Activated naive CD8-positive, alpha-beta T cell treated with anti-CD3 and anti-CD28 coated beads, Interleukin-2, amount 50 U/mL, for 24 hours (primary cell): ENCODE data around the gene PPP4R2.

Experiments used
- ATAC-seq: fragments of 150-1000 bp; cut with Tn5 transposase; one replicate; pipeline ENCODE4 v1.10.0; 2021
- DNase-seq: peaks from one replicate; pipeline ENCODE4 v3.0.0; 2021
- H3K27ac Mint-ChIP-seq: one replicate; pipeline ENCODE4 v1.8.0; 2021; ENCODE audit warnings: mild to moderate bottlenecking, mixed read lengths
- H3K27me3 Mint-ChIP-seq: one replicate; pipeline ENCODE4 v1.8.0; 2021; ENCODE audit warnings: mixed read lengths
- H3K36me3 Mint-ChIP-seq: one replicate; pipeline ENCODE4 v1.8.0; 2021; ENCODE audit warnings: low read depth, mixed read lengths
- H3K4me1 Mint-ChIP-seq: one replicate; pipeline ENCODE4 v1.8.0; 2021; ENCODE audit warnings: mixed read lengths
- H3K4me3 Mint-ChIP-seq: one replicate; pipeline ENCODE4 v1.8.0; 2021; ENCODE audit warnings: mild to moderate bottlenecking, moderate library complexity, mixed read lengths
- H3K9me3 Mint-ChIP-seq: one replicate; pipeline ENCODE4 v1.8.0; 2021; ENCODE audit warnings: mixed read lengths

Gene PPP4R2

DNA sequence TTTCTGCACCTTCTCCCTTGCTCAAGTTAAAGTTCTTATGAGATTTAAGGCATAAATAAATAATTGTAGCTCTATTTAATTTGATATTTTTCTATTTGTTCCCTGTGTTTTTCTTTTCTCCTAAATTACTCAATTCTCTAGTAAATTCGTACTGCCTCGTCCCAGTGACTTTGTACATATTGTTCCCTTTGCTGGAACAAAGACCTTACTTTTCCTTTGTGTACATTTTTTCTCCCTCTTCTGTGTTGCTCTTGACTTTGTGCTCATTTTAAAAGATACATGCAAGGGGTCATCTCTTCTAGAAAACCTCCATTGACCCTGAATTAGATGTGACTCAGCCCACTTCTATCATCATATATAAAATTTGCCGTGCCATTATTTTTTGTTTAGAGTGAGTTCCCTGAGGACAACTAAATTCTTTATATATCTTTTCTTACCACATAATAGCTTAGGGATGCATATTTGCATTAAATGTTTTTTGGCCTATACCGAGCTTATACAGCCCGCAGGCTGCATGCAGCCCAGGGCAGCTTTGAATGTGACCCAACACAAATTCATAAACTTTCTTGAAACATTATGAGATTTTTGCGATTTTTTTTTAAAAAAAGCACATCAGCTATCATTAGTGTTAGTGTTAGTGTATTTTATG is 29.6 kb downstream of the PPP4R2 start:
- Mint-ChIP-seq H3K9me3 (peaks cover 3% of the 10 kb centered on the region), H3K4me3 (no peak overlapping the region), H3K27ac (no peak overlapping the region), H3K4me1 (peaks cover 84% of the 10 kb centered on the region), H3K36me3 (peaks cover 38% of the 10 kb centered on the region), H3K27me3 (no peaks in the 10 kb centered on the region)
- DNase-seq (no peak), ATAC-seq (no peak)

DNA sequence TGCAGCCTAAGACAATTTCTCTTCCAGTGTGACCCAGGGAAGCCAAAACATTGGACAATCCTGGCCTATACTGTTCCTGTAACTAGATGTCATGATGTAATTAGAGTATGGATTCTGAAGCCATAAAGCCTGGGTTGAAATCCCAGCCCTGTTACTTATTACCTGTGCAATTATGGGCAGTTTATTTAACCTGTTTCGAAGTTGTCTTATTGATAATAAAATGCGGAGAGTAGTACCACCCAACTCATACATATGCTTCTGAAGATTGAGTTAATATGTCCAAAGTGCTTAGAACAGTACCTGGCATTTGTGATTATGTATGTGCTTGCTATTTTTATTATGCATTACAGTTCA is 30.1 kb downstream of the PPP4R2 start:
- Mint-ChIP-seq H3K4me1 (peaks cover 82% of the 10 kb centered on the region), H3K27me3 (no peaks in the 10 kb centered on the region), H3K36me3 (peaks cover 38% of the 10 kb centered on the region), H3K27ac (no peak overlapping the region), H3K4me3 (no peak overlapping the region), H3K9me3 (peaks cover 3% of the 10 kb centered on the region)
- no peak for DNase-seq
- ATAC-seq: no peak

DNA sequence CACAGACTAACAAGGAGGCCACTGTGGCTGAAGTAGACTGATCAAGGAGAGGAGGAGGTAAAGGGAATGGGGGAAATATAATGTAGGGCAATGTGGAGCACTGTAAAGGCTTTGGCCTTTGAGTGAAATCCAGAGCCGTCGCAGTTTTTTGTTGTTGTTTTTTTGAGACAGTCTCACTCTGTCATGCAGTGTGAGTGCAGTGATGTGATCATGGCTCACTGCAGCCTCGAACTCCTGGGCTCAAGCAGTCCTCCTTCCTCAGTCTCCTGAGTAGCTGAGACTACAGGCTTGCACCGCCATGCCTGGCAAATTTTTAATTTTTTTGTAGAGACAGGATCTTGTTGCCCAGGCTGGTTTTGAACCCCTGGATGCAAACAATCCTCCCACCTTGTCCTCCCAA is 32.2 kb downstream of the PPP4R2 start:
- Mint-ChIP-seq H3K27ac (peak overlapping the region; percentile 81), H3K36me3 (peaks cover 41% of the 10 kb centered on the region), H3K4me3 (no peak overlapping the region), H3K27me3 (no peaks in the 10 kb centered on the region), H3K4me1 (peaks cover 86% of the 10 kb centered on the region), H3K9me3 (peaks cover 3% of the 10 kb centered on the region)
- DNase-seq (no peak), ATAC-seq (peak; percentile 2)

DNA sequence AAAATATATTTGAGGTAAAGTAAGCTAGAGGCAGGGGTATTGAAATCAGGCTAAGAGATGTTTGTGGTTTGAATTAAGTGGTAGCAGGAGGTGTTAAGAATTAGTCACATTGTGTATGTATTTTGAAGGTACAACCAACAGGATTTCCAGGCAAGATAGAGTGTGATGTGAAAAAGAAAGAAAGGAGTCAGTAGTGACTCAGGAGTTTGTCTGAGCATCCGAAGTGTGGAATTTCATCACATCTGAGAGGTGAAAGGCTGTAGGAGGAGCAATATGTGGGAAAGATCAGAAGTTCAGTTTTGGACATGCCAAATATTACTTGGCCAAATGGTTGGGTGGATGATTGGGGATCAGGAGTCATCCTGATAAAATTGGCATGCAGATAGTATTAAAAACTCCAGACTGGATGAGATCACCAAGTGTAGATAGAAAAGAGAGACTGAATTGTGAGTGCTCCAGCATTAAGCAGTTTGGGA is 32.7 kb downstream of the PPP4R2 start:
- H3K4me1 Mint-ChIP-seq: peaks cover 88% of the 10 kb centered on the region
- peak overlapping the region; percentile 15 for H3K4me3 Mint-ChIP-seq
- peak overlapping the region; percentile 81 for H3K27ac Mint-ChIP-seq

DNA sequence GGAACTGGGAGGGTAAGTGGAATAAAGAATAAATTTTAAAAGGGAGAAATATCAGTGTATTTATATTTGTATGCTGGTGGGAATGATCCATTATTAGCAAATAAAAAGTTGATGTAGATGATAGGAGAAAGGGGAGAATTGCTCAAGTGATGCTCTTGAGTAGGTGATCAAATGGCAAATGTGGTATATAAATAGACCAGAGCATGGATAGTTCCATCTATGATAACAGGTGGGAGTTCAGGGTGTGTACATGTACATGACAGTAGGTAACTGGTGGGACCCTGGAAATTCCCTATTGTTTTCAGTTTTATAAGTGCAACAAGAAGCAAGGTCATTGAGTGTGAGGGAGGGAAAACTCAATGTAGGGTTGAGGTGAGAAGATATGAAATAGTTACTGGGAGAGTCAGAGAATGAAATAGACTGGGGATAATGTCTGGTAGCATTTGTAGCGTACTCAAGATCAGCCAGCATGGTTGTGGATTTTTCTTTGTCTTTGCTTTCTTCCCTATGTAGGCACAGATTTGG is 33.5 kb downstream of the PPP4R2 start:
- H3K27ac Mint-ChIP-seq: peak overlapping the region; percentile 81

More for the DNA sequence above, 32.7 kb downstream of the PPP4R2 start:
- Mint-ChIP-seq H3K36me3 (peaks cover 45% of the 10 kb centered on the region), H3K9me3 (peaks cover 3% of the 10 kb centered on the region), H3K27me3 (no peaks in the 10 kb centered on the region)
- no peak for DNase-seq
- ATAC-seq: peak; percentile 97

DNA sequence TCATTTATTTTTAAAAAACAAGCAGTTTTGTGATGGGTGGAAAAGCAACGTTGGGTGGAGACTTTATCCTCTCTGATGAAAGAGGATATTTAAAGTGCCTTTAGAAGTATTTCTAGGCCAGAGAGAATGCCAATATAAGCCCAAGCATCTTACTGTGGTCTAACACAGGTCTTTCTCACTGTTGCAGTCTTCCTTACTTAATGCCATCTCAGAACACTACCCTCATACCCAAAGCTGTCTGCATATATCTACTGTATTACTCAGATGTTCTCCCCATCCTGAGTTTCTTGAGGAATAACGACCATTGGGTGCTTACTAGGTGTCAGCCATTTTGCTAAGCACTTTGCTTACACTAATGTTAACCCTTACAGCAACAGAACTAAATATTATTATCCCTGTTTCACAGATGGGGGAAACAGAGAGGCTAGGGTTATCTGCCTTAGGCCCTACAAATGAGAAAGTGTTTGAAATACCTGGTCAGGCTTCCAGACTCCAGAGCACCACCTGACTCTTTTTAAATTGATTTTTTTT is 35.0 kb downstream of the PPP4R2 start:
- no peak for ATAC-seq

More for the DNA sequence above, 33.5 kb downstream of the PPP4R2 start:
- peak overlapping the region; percentile 10 for H3K4me3 Mint-ChIP-seq
- ATAC-seq (no peak), DNase-seq (no peak)
- peaks cover 48% of the 10 kb centered on the region for H3K36me3 Mint-ChIP-seq
- H3K27me3 Mint-ChIP-seq: no peaks in the 10 kb centered on the region
- peaks cover 90% of the 10 kb centered on the region for H3K4me1 Mint-ChIP-seq
- H3K9me3 Mint-ChIP-seq: peaks cover 3% of the 10 kb centered on the region

DNA sequence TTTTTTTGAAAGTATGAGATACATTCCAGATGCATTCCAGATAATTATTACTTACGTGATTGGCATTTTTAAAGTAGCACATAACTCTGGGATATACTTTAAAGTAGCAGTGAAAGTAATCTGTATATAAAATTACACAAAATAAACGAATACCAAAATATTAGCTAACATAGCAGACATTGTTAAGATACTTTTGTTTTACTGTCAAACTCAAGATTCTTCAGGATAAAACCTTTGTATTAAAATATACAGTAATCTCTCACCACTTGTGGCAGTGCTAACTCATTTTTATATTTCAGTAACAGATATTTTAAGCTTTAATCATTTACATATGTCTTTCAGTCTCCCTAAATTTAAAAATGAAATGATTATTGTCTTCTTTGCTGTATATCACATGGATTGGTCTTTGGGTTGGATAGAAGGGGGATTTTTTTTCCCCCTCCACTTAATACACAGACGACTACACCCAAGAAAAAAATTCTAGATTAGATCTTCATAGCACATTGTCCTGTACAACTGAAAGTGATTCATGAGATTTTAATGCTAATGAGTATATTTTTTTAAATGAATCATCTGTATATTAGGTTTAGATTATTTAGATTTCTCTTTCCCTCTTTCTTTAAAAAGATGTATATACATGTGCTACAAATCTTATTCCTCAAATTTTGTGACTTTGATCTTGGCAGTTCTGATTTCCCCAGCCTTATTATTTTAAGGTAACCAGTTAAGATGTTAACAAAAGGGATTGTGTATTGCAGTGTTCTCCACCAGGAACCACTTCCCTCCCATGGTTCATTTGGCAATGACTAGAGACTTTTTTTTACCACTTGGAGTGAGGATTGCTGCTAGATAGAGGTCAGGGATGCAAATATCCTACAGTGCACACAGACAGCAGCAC is 40.3 kb downstream of the PPP4R2 start:
- no peaks in the 10 kb centered on the region for H3K27me3 Mint-ChIP-seq
- H3K4me1 Mint-ChIP-seq: peaks cover 95% of the 10 kb centered on the region
- no peak for DNase-seq
- H3K27ac Mint-ChIP-seq: no peak overlapping the region
- no peaks in the 10 kb centered on the region for H3K9me3 Mint-ChIP-seq
- H3K4me3 Mint-ChIP-seq: no peak overlapping the region
- peaks cover 43% of the 10 kb centered on the region for H3K36me3 Mint-ChIP-seq
- peak; percentile 29 for ATAC-seq

More for the DNA sequence above, 35.0 kb downstream of the PPP4R2 start:
- peaks cover 48% of the 10 kb centered on the region for H3K36me3 Mint-ChIP-seq
- no peak for DNase-seq
- H3K4me1 Mint-ChIP-seq: peaks cover 91% of the 10 kb centered on the region
- peaks cover 3% of the 10 kb centered on the region for H3K9me3 Mint-ChIP-seq
- H3K27ac Mint-ChIP-seq: no peak overlapping the region
- H3K4me3 Mint-ChIP-seq: no peak overlapping the region
- H3K27me3 Mint-ChIP-seq: no peaks in the 10 kb centered on the region

DNA sequence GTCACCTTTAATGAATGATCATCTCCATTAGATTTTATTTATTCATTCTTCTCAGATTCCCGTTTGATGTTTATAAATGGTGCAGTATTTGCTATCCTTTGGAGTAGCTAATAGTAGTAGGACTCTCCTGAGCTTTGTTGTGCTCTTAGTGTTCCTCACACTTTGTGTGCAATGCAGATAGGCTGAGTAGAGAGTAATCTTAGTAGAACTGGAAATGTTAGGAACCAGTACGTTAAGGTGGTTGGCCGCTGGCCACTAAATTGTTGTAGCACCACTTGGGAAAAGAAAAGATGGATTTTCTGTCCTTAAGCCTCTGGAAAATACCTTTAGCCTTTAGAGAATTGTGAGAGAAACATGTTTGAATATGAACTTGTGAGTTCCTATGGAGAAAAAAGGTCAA is 44.9 kb downstream of the PPP4R2 start:
- peaks cover 88% of the 10 kb centered on the region for H3K4me1 Mint-ChIP-seq
- DNase-seq (no peak), ATAC-seq (no peak)
- H3K27me3 Mint-ChIP-seq: no peaks in the 10 kb centered on the region
- no peak overlapping the region for H3K4me3 Mint-ChIP-seq
- H3K9me3 Mint-ChIP-seq: no peaks in the 10 kb centered on the region
- peak overlapping the region; percentile 13 for H3K27ac Mint-ChIP-seq
- peaks cover 30% of the 10 kb centered on the region for H3K36me3 Mint-ChIP-seq

DNA sequence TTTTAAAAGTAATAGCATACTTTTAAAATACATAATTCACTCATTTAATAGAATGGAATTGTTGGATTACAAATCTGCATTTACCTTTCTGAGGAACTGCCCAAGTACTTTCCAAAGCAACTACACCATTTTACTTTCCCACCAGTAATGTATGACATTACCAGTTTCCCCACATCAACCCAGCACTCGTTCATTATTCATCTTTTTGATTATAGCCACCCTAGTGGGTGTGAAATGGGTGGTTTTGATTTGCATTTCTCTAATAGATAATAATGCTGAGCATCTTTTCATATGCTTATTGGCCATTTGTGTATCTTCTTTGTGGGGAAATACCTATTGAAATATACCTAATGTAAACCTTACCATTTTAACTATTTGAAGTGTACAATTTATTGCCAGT is 46.8 kb downstream of the PPP4R2 start:
- Mint-ChIP-seq H3K4me3 (no peak overlapping the region), H3K27ac (peak overlapping the region; percentile 64), H3K27me3 (no peaks in the 10 kb centered on the region), H3K36me3 (peaks cover 24% of the 10 kb centered on the region), H3K9me3 (no peaks in the 10 kb centered on the region), H3K4me1 (peaks cover 71% of the 10 kb centered on the region)
- no peak for ATAC-seq
- DNase-seq: no peak

DNA sequence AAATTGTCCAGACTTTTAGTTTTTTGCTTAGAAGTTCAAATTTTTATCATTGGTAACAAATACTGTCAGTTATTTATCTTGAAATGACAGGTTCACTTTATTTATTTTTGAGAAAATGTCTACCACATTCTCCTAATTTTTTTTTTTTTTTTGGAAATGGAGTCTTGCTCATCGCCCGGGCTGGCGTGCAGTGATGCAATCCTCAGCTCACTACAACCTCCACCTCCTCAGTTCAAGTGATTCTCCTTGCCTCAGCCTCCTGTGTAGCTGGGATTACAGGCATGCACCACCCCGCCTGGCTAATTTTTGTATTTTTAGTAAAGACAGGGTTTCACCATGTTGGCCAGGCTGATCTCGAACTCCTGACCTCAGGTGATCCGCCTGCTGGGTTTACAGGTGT is 48.8 kb downstream of the PPP4R2 start:
- Mint-ChIP-seq H3K4me1 (peaks cover 58% of the 10 kb centered on the region), H3K36me3 (peaks cover 24% of the 10 kb centered on the region), H3K27me3 (no peaks in the 10 kb centered on the region), H3K9me3 (no peaks in the 10 kb centered on the region), H3K27ac (no peak overlapping the region), H3K4me3 (no peak overlapping the region)
- DNase-seq: no peak
- ATAC-seq: no peak

DNA sequence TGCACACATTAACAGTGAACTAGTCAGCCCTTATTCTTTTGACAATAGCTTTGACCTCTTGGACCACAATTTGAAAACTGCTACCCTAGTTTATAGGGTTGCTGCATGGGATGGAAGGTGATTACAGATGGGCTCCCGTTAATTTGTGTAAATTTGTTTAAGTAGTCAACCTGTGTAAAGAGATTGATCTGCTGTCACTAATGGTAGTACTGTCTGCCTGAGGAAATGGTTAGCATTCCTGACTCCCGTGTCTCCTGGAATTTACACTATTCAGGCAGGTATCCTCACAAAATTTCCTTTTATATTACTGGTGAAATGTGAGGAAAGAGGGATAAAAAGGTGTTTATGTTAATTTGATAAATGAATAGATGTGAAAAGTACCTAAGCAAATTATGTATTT is 49.6 kb downstream of the PPP4R2 start:
- no peak for DNase-seq
- ATAC-seq: no peak
- Mint-ChIP-seq H3K27ac (no peak overlapping the region), H3K4me1 (peaks cover 49% of the 10 kb centered on the region), H3K27me3 (no peaks in the 10 kb centered on the region), H3K36me3 (peaks cover 28% of the 10 kb centered on the region), H3K4me3 (no peak overlapping the region), H3K9me3 (no peaks in the 10 kb centered on the region)

DNA sequence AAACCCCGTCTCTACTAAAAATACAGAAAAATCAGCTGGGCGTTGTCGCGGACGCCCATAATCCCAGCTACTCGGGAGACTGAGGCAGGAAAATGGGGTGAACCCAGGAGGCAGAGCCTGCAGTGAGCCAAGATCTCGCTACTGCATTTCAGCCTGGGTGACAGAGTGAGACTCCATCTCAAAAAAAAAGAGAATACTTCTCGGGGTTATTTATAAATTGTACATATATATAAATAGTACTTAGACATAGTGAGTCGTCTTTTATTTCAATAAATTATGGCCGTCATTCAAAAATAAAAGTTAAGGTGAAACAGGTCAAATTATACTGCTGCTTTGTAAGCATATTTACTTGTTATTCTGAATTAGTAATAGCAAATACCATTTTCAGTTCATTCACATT is 52.7 kb downstream of the PPP4R2 start:
- Mint-ChIP-seq H3K4me1 (peaks cover 23% of the 10 kb centered on the region), H3K36me3 (peaks cover 24% of the 10 kb centered on the region), H3K4me3 (no peak overlapping the region), H3K27ac (no peak overlapping the region), H3K27me3 (no peaks in the 10 kb centered on the region), H3K9me3 (no peaks in the 10 kb centered on the region)
- no peak for ATAC-seq
- no peak for DNase-seq

DNA sequence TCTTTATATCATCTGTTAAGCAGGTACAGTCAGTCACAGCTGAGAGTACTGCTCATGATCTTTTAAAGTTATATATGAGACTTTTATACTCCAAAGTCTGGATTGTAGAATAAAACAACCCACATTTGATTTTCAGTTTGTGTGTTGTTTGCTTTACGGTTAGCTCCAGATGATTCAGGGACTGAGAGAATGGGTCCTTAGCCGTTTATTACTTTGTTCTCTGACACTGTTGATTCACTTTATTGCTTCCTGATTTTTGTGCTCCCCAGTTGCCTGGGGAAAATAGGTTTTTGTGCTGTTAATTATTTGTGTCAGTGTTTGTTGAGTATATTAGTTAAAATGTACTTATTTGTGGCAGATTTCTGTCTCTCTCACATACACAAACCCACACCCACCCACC is 56.2 kb downstream of the PPP4R2 start:
- H3K27ac Mint-ChIP-seq: no peak overlapping the region
- peaks cover 15% of the 10 kb centered on the region for H3K36me3 Mint-ChIP-seq
- ATAC-seq (no peak), DNase-seq (no peak)
- H3K4me3 Mint-ChIP-seq: no peak overlapping the region
- H3K9me3 Mint-ChIP-seq: no peaks in the 10 kb centered on the region
- H3K27me3 Mint-ChIP-seq: no peaks in the 10 kb centered on the region
- H3K4me1 Mint-ChIP-seq: peaks cover 14% of the 10 kb centered on the region

DNA sequence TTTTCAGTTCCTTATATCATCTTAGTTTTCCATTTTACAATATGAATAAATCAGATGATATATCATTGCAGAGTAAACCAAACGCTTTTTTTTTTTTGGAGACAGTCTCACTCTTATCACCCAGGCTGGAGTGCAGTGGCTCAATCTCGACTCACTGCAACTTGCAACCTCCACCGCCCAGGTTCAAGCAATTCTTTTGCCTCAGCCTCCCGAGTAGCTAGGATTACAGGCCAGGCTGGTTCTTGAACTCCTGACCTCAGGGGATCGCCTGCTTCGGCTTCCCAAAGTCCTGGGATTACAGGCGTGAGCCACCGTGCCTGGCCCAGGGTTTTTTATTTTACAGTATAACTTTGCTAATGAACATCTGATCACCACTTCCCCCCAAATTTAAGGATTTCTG is 59.0 kb downstream of the PPP4R2 start:
- no peak for DNase-seq
- Mint-ChIP-seq H3K4me1 (peaks cover 18% of the 10 kb centered on the region), H3K4me3 (no peak overlapping the region), H3K36me3 (peaks cover 13% of the 10 kb centered on the region), H3K9me3 (no peaks in the 10 kb centered on the region), H3K27ac (no peak overlapping the region), H3K27me3 (no peaks in the 10 kb centered on the region)
- ATAC-seq: no peak
